ENCODE data around the gene SPHK2.
"Not testable (repeated sequence)": the region's sequence is repeated elsewhere in the genome, so short reads cannot be mapped to it uniquely, and the experiment has no call there.

Gene SPHK2

GRCh38 chr19:48651683-48652048 is 32.4 kb downstream of the SPHK2 start:
- no peak for DNase-seq (ENCODE audit: low read depth)
- no peak for TF ChIP-seq CTCF (IDR thresholded peaks at IDR 0.05; ENCODE audit: low read length, missing control alignments)
- no peak overlapping the region for H3K4me3 ChIP-seq (replicated peaks; ENCODE audit: low read depth, low read length)

GRCh38 chr19:48654299-48655059 is 35.2 kb downstream of the SPHK2 start:
- no peak for DNase-seq (ENCODE audit: low read depth)
- TF ChIP-seq CTCF (IDR thresholded peaks at IDR 0.05; ENCODE audit: low read length, missing control alignments) = no peak
- H3K4me3 ChIP-seq (replicated peaks; ENCODE audit: low read depth, low read length) = no peak overlapping the region

GRCh38 chr19:48656840-48657474 is 37.7 kb downstream of the SPHK2 start:
- peak; percentile 82 for DNase-seq (ENCODE audit: low read depth)
- no peak overlapping the region for H3K4me3 ChIP-seq (replicated peaks; ENCODE audit: low read depth, low read length)
- TF ChIP-seq CTCF (IDR thresholded peaks at IDR 0.05; ENCODE audit: low read length, missing control alignments) = no peak

GRCh38 chr19:48657828-48658227 is 38.5 kb downstream of the SPHK2 start:
- H3K4me3 ChIP-seq (replicated peaks; ENCODE audit: low read depth, low read length); DNase-seq (ENCODE audit: low read depth): not testable (repeated sequence)

GRCh38 chr19:48658483-48658882 is 39.2 kb downstream of the SPHK2 start:
- no peak for TF ChIP-seq CTCF (IDR thresholded peaks at IDR 0.05; ENCODE audit: low read length, missing control alignments)
- H3K4me3 ChIP-seq (replicated peaks; ENCODE audit: low read depth, low read length) = no peak overlapping the region
- no peak for DNase-seq (ENCODE audit: low read depth)

- no peak for TF ChIP-seq CTCF (IDR thresholded peaks at IDR 0.05; ENCODE audit: low read length, missing control alignments)
- H3K4me3 ChIP-seq (replicated peaks; ENCODE audit: low read depth, low read length) = no peak overlapping the region
- peak; percentile 41 for DNase-seq (ENCODE audit: low read depth)
These were observed 40.5 kb downstream of the SPHK2 start for GRCh38 chr19:48659768-48660167.

- peak; percentile 92 for DNase-seq (ENCODE audit: low read depth)
- no peak overlapping the region for H3K4me3 ChIP-seq (replicated peaks; ENCODE audit: low read depth, low read length)
- no peak for TF ChIP-seq CTCF (IDR thresholded peaks at IDR 0.05; ENCODE audit: low read length, missing control alignments)
These were observed 41.8 kb downstream of the SPHK2 start for GRCh38 chr19:48660852-48661710.
